Measurements from ENCODE around the gene AGBL5. TPM values are rescaled to one million over a fixed set of nuclear protein-coding genes. Genes with fewer than 3 reads are reported as not detected.

AGBL5 gene
- total and polyA plus RNA-seq, 9 of the 15 experiments (the other 6 are each of a cell fraction or from before 2014, with no cell fraction given) = 3.3 to 52.7 (median 26.2) TPM

GRCh38 chr2:27092696-27093429 lies 41.4 kb downstream of the AGBL5 start (continued):
- no peak for TF ChIP-seq PKNOX1 (IDR thresholded peaks at IDR 0.05)
- no peak for TF ChIP-seq ZNF609 (CRISPR knock-in tag; IDR thresholded peaks at IDR 0.05; ENCODE audit: borderline replicate concordance)
- 0 out of 2 replicates have a peak, but pooled peaks have one; percentile 52 for TF ChIP-seq SMARCC2 (IDR thresholded peaks at IDR 0.05; ENCODE audit: low read depth)
- peak; percentile 80 to 89 for TF ChIP-seq MNT (conservative IDR thresholded peaks at IDR 0.05)
- 0 out of 2 replicates have a peak, but pooled peaks have one; percentile 29 for TF ChIP-seq POLR2AphosphoS5 (IDR thresholded peaks at IDR 0.05; ENCODE audit: control insufficient read depth, insufficient read depth, low read depth, low read length)
- TF ChIP-seq NR2C1 (IDR thresholded peaks at IDR 0.05) = peak; percentile 87
- peak; percentile 90 for TF ChIP-seq NR2C1 (tag; IDR thresholded peaks at IDR 0.05)
- TF ChIP-seq SMARCA4 (IDR thresholded peaks at IDR 0.05) = peak; percentile 75; the same call in 1 of the 2 replicates
- TF ChIP-seq DLX4 (CRISPR knock-in tag; IDR thresholded peaks at IDR 0.05) = no peak
- no peak for TF ChIP-seq FOXM1 (IDR thresholded peaks at IDR 0.05; ENCODE audit: low read depth)
- TF ChIP-seq FOXM1 (CRISPR knock-in tag; IDR thresholded peaks at IDR 0.05; ENCODE audit: low read depth) = 0 out of 2 replicates have a peak, but pooled peaks have one; percentile 53
- no peak for TF ChIP-seq E4F1 (CRISPR knock-in tag; IDR thresholded peaks at IDR 0.05; ENCODE audit: borderline replicate concordance)
- TF ChIP-seq MAX (CRISPR knock-in tag; IDR thresholded peaks at IDR 0.05) = peak; percentile 97
- peak; percentile 83 for TF ChIP-seq HES1 (IDR thresholded peaks at IDR 0.05; ENCODE audit: low read depth)
- TF ChIP-seq SAFB2 (IDR thresholded peaks at IDR 0.05; ENCODE audit: borderline replicate concordance, low read depth, low read length, severe bottlenecking) = no peak
